Measurements from ENCODE around the gene SERPINH1.

SERPINH1 gene

GRCh38 chr11:75532200-75533048 lies 29.6 kb upstream of the SERPINH1 start:
- TF ChIP-seq CTCF (IDR thresholded peaks at IDR 0.05; ENCODE audit: control insufficient read depth, extremely low read depth, insufficient read depth) = peak; percentile 85
- DNase-seq (ENCODE audit: low read depth) = no peak
- no peak overlapping the region for H3K4me3 ChIP-seq (ENCODE audit: low read depth, low read length)

- no peak for DNase-seq (ENCODE audit: low read depth)
- no peak for TF ChIP-seq CTCF (IDR thresholded peaks at IDR 0.05; ENCODE audit: control insufficient read depth, extremely low read depth, insufficient read depth)
- no peak overlapping the region for H3K4me3 ChIP-seq (ENCODE audit: low read depth, low read length)
These were observed 28.2 kb upstream of the SERPINH1 start for GRCh38 chr11:75533896-75534258.

GRCh38 chr11:75534259-75535069 lies 27.6 kb upstream of the SERPINH1 start:
- no peak overlapping the region for H3K4me3 ChIP-seq (ENCODE audit: low read depth, low read length)
- DNase-seq (ENCODE audit: low read depth) = no peak
- TF ChIP-seq CTCF (IDR thresholded peaks at IDR 0.05; ENCODE audit: control insufficient read depth, extremely low read depth, insufficient read depth) = no peak

GRCh38 chr11:75535071-75535470 lies 27.0 kb upstream of the SERPINH1 start:
- no peak overlapping the region for H3K4me3 ChIP-seq (ENCODE audit: low read depth, low read length)
- DNase-seq (ENCODE audit: low read depth) = no peak
- TF ChIP-seq CTCF (IDR thresholded peaks at IDR 0.05; ENCODE audit: control insufficient read depth, extremely low read depth, insufficient read depth) = no peak

GRCh38 chr11:75536786-75537641 lies 25.0 kb upstream of the SERPINH1 start:
- TF ChIP-seq CTCF (IDR thresholded peaks at IDR 0.05; ENCODE audit: control insufficient read depth, extremely low read depth, insufficient read depth) = no peak
- H3K4me3 ChIP-seq (ENCODE audit: low read depth, low read length) = no peak overlapping the region
- no peak for DNase-seq (ENCODE audit: low read depth)

- DNase-seq (ENCODE audit: low read depth) = no peak
- no peak overlapping the region for H3K4me3 ChIP-seq (ENCODE audit: low read depth, low read length)
- TF ChIP-seq CTCF (IDR thresholded peaks at IDR 0.05; ENCODE audit: control insufficient read depth, extremely low read depth, insufficient read depth) = no peak
These were observed 24.3 kb upstream of the SERPINH1 start for GRCh38 chr11:75537740-75538139.
